ENCODE measurements around the gene APPBP2. TPM values are rescaled to one million over a fixed set of nuclear protein-coding genes. Genes with fewer than 3 reads are reported as not detected.

APPBP2 gene
- polyA plus RNA-seq, 2 of the 4 experiments (the other 2 are of a cell fraction) = 31.6 to 32.1 TPM

DNA sequence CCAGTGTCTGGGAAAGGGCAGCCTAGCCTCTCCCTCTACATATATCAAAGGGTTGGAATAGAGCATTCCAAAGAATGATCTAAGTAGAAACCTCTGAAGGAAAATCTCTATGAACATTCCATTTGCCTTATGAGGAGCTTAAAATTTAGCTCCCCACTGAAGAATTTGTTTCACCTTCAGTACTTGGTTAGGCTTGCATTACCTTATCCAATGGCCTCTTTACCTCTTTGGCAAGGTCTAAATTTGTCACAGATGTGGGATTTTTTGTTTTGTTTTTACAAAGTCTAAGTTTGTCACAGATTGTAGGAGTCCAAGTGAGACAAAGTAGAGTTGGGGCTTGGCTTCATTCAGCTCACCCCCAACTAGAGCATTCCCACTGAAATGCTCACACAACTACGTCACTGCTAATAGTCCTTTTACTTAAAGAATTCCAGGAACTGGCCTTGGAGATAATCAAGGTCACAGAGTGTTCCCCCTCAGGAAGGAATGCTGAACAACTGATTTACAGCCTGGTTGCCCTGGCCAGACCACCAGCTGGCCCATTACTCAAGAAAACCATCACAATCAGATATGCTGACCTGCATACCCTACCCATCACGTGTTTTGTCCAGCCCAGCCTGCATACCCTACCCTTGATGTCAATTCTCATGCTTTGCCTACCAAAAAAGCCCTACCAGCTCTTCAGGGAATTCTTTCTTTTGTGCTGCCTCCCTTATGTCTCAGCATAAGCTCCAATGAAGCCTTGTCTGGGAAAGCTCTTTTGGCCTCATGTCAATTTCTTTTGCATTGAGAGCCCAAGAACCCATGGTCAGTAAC, 47.4 kb upstream of the APPBP2 start:
- FAIRE-seq (no peak), DNase-seq (ENCODE audit: low read depth in 1 of 2, low spot score in 1 of 2) (no peak), ATAC-seq (no peak)
- H3K4me3 ChIP-seq = no peak overlapping the region
- WGBS (ENCODE audit: missing lambda C conversion rate) = 71% methylated on average over 2 of the region's 2 CpGs
- POLR2A ChIA-PET = interaction anchor here (0.6 to 1.5 kb wide), 3 partner anchors 26 to 1257 kb away, joined by 3 to 4 read pairs (median 3); partner anchors contain the start of genes APPBP2 and PPM1D
- H3K9me3 ChIP-seq = no peaks in the 10 kb centered on the region
- TF ChIP-seq RARB (CRISPR knock-in tag; IDR thresholded peaks at IDR 0.05) (no peak), POLR2AphosphoS2 (conservative IDR thresholded peaks at IDR 0.05; ENCODE audit: low read length) (no peak), E2F6 (IDR thresholded peaks at IDR 0.05; ENCODE audit: borderline replicate concordance, low read depth) (no peak), RFX5 (IDR thresholded peaks at IDR 0.05) (no peak), BCL3 (IDR thresholded peaks at IDR 0.05) (no peak), BHLHE40 (IDR thresholded peaks at IDR 0.05; ENCODE audit: low read depth, low read length) (no peak), REST (IDR thresholded peaks at IDR 0.05) (no peak), EP300 (IDR thresholded peaks at IDR 0.05) (no peak), POLR2A (IDR thresholded peaks at IDR 0.05; ENCODE audit: low read length) (no peak), ZC3H11A (IDR thresholded peaks at IDR 0.05) (no peak), CBX8 (IDR thresholded peaks at IDR 0.05) (no peak), TP53 (CRISPR knock-in tag; IDR thresholded peaks at IDR 0.05) (no peak), MAZ (IDR thresholded peaks at IDR 0.05; ENCODE audit: borderline replicate concordance, low read depth, low read length) (no peak), CEBPB (IDR thresholded peaks at IDR 0.05) (no peak), HMGXB4 (CRISPR knock-in tag; IDR thresholded peaks at IDR 0.05; ENCODE audit: borderline replicate concordance) (no peak), SMC3 (IDR thresholded peaks at IDR 0.05) (no peak), TFCP2L1 (CRISPR knock-in tag; IDR thresholded peaks at IDR 0.05) (no peak), ZSCAN20 (CRISPR knock-in tag; IDR thresholded peaks at IDR 0.05) (no peak), MYC (IDR thresholded peaks at IDR 0.05; ENCODE audit: borderline replicate concordance, low read length) (no peak), FOXS1 (CRISPR knock-in tag; IDR thresholded peaks at IDR 0.05) (no peak)
- no peaks in the 10 kb centered on the region for H3K4me1 ChIP-seq
- H3K4me2 ChIP-seq = no peak overlapping the region
- H3K27ac ChIP-seq = no peak overlapping the region
- CTCF ChIA-PET = interaction anchor here (0.5 to 7.1 kb wide), 11 partner anchors 9 to 647 kb away, joined by 3 to 41 read pairs (median 4); partner anchors contain the start of gene PPM1D

Measured in A549 (cell line).